Measurements from ENCODE around the gene DPM2.

- no peak for TF ChIP-seq POLR2A (IDR thresholded peaks at IDR 0.05)
- no peak for TF ChIP-seq CTCF (IDR thresholded peaks at IDR 0.05)
These were observed 4.2 kb upstream of the DPM2 start for GRCh38 chr9:127941961-127942215.

All from thyroid gland (tissue), 4 donors.